ENCODE measurements around the gene LRRC8C.
"Not testable (repeated sequence)": the region's sequence is repeated elsewhere in the genome, so short reads cannot be mapped to it uniquely, and the experiment has no call there.

The LRRC8C gene

DNA sequence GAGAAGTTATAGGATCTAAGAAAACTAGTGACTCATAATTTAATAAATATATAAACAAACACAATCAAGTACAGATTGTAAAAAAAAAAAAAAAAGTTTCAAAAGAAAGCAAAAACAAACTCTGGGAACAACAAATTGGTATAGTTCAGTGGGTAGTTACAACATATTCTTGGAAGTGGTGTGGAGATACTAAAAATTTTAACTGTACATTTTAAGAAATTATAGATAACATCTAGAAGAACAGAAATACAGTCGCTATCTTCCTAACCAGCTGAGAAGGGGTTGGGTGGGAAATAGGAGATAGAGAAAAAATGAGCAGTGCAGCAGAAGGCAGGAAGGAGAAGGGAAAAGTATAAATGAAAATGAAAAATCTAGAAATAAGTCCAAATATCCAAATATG is 70.5 kb downstream of the LRRC8C start:
- no peaks in the 10 kb centered on the region for H3K4me1 ChIP-seq (ENCODE audit: control insufficient read depth, insufficient read depth, low read length, unreplicated experiment)
- H2AFZ ChIP-seq (ENCODE audit: low read length, unreplicated experiment), result no peak overlapping the region

DNA sequence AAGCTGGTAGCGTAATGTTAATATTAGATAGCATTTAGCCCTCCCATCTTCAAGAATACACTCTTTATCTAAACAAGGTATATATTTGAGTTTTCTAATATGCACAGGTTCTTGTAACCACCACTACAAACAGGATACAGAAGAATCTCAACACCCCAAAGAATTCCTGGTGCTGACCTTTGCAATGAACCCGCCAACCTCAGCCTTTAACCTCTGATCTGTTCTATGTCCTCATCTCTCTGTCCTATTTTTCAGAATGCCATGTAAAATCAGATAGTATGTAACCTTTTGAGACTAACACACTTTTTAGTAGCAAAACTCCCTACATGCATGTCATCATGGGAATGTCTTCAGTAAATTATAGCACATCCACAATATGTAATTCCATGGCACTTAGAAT is 71.1 kb downstream of the LRRC8C start:
- H3K79me2 ChIP-seq (ENCODE audit: control insufficient read depth, insufficient read depth, low read length, unreplicated experiment), result no peaks in the 10 kb centered on the region
- H3K36me3 ChIP-seq (ENCODE audit: insufficient read depth, low read length), result 0 out of 2 replicates have a peak, but pooled peaks cover 3% of the 10 kb centered on the region
- H3K4me3 ChIP-seq (ENCODE audit: low read depth, low read length), result no peak overlapping the region
- no peak overlapping the region for H3K27ac ChIP-seq (ENCODE audit: low read depth, low read length)
- no peaks in the 10 kb centered on the region for H3K4me1 ChIP-seq (ENCODE audit: control insufficient read depth, insufficient read depth, low read length, unreplicated experiment)
- H2AFZ ChIP-seq (ENCODE audit: low read length, unreplicated experiment), result no peak overlapping the region
- H3K27me3 ChIP-seq (ENCODE audit: insufficient read depth, low read length), result no peaks in the 10 kb centered on the region

More for the DNA sequence above, 70.5 kb downstream of the LRRC8C start:
- H3K36me3 ChIP-seq (ENCODE audit: insufficient read depth, low read length), result 0 out of 2 replicates have a peak, but pooled peaks cover 3% of the 10 kb centered on the region
- H3K4me3 ChIP-seq (ENCODE audit: low read depth, low read length), result no peak overlapping the region
- H3K79me2 ChIP-seq (ENCODE audit: control insufficient read depth, insufficient read depth, low read length, unreplicated experiment), result no peaks in the 10 kb centered on the region
- H3K27ac ChIP-seq (ENCODE audit: low read depth, low read length), result no peak overlapping the region
- no peaks in the 10 kb centered on the region for H3K27me3 ChIP-seq (ENCODE audit: insufficient read depth, low read length)

- H2AFZ ChIP-seq (ENCODE audit: low read length, unreplicated experiment); H3K27ac ChIP-seq (ENCODE audit: low read depth, low read length); H3K4me3 ChIP-seq (ENCODE audit: low read depth, low read length); H3K4me1 ChIP-seq (ENCODE audit: control insufficient read depth, insufficient read depth, low read length, unreplicated experiment); H3K36me3 ChIP-seq (ENCODE audit: insufficient read depth, low read length); H3K27me3 ChIP-seq (ENCODE audit: insufficient read depth, low read length); H3K79me2 ChIP-seq (ENCODE audit: control insufficient read depth, insufficient read depth, low read length, unreplicated experiment): not testable (repeated sequence)
Measured at GRCh38 chr1:89704885-89705284, 72.0 kb downstream of the LRRC8C start.

DNA sequence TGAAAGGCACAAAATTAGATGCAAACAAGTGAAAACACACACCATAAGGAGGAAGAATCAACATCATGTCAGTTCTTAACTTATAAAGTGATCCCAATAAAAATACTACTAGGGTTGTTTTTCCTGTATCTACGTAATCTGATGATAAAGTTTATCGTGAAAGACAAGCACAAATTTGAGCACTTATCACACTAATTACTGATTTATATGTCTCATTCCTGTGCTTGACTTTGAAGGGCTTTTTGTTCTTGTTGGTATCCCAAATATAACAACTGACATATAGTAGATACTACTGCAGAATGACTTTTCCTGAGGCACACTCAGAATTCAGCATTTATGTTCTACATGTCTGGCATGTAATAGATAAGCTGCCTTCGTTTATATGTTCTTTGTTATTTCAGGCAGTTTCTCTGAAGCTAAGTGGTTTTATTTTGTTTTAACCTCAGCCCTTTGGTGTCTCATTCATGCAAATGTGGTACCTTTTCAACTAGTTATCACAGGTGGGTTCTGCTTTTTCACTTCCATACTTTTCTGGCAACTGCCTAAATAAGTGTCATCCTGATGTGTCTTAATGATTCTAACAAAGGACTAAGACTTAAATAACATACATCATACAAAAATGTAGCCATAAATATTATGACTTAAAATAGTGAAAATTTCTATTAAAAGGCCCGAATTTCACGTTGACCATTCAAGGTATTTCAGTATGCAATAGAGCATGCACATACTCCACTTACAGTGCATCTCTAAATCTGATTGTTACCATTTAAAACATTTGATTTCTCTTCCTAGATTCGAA is 73.2 kb downstream of the LRRC8C start:
- no peaks in the 10 kb centered on the region for H3K27me3 ChIP-seq (ENCODE audit: insufficient read depth, low read length)
- 0 out of 2 replicates have a peak, but pooled peaks cover 3% of the 10 kb centered on the region for H3K36me3 ChIP-seq (ENCODE audit: insufficient read depth, low read length)
- H3K27ac ChIP-seq (ENCODE audit: low read depth, low read length), result no peak overlapping the region
- H2AFZ ChIP-seq (ENCODE audit: low read length, unreplicated experiment), result no peak overlapping the region
- no peaks in the 10 kb centered on the region for H3K4me1 ChIP-seq (ENCODE audit: control insufficient read depth, insufficient read depth, low read length, unreplicated experiment)
- no peak overlapping the region for H3K4me3 ChIP-seq (ENCODE audit: low read depth, low read length)
- no peaks in the 10 kb centered on the region for H3K79me2 ChIP-seq (ENCODE audit: control insufficient read depth, insufficient read depth, low read length, unreplicated experiment)

GRCh38 chr1:89706700-89707012 is 73.7 kb downstream of the LRRC8C start:
- 0 out of 2 replicates have a peak, but pooled peaks cover 3% of the 10 kb centered on the region for H3K36me3 ChIP-seq (ENCODE audit: insufficient read depth, low read length)
- no peak overlapping the region for H2AFZ ChIP-seq (ENCODE audit: low read length, unreplicated experiment)
- no peak overlapping the region for H3K27ac ChIP-seq (ENCODE audit: low read depth, low read length)
- no peak overlapping the region for H3K4me3 ChIP-seq (ENCODE audit: low read depth, low read length)
- no peaks in the 10 kb centered on the region for H3K27me3 ChIP-seq (ENCODE audit: insufficient read depth, low read length)
- no peaks in the 10 kb centered on the region for H3K4me1 ChIP-seq (ENCODE audit: control insufficient read depth, insufficient read depth, low read length, unreplicated experiment)
- H3K79me2 ChIP-seq (ENCODE audit: control insufficient read depth, insufficient read depth, low read length, unreplicated experiment), result no peaks in the 10 kb centered on the region

DNA sequence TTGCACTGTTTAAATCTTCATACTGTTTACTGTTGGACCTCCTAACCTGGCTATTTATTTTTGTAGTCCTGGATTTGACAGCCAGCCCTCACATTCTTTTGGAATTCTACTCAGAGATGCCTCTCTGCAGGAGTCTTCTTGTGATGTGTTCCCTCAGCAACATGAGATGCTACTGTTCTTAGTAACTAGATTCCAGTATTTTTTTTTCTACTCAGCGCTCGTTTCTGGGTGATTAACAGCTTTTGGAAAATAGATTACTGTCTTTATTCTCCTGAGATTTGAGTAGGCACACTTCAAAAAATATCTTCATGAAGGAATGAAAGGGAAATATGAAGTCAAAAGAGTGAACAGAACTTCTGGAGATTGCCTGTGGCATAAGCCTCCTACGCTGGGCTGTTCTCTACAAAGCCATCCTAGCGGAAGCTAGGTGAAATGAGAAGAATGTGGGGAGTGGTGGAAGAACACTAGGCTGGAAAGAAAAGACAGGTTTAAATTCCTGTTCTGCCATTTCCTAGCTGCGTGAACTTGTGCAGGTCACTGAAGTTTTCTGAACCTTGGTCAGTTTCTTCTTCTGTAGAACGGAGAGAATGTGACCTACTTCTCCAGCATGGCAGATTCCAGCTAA is 75.9 kb downstream of the LRRC8C start:
- no peak overlapping the region for H3K4me3 ChIP-seq (ENCODE audit: low read depth, low read length)
- H3K27me3 ChIP-seq (ENCODE audit: insufficient read depth, low read length), result no peaks in the 10 kb centered on the region
- H2AFZ ChIP-seq (ENCODE audit: low read length, unreplicated experiment), result no peak overlapping the region
- no peaks in the 10 kb centered on the region for H3K4me1 ChIP-seq (ENCODE audit: control insufficient read depth, insufficient read depth, low read length, unreplicated experiment)
- no peaks in the 10 kb centered on the region for H3K79me2 ChIP-seq (ENCODE audit: control insufficient read depth, insufficient read depth, low read length, unreplicated experiment)
- H3K36me3 ChIP-seq (ENCODE audit: insufficient read depth, low read length), result peaks cover 14% of the 10 kb centered on the region; the same call in 1 of the 2 replicates
- H3K27ac ChIP-seq (ENCODE audit: low read depth, low read length), result no peak overlapping the region

- Histone ChIP-seq H3K36me3 (ENCODE audit: insufficient read depth, low read length) (peaks cover 18% of the 10 kb centered on the region; the same call in 1 of the 2 replicates), H2AFZ (ENCODE audit: low read length, unreplicated experiment) (no peak overlapping the region), H3K27ac (ENCODE audit: low read depth, low read length) (no peak overlapping the region), H3K79me2 (ENCODE audit: control insufficient read depth, insufficient read depth, low read length, unreplicated experiment) (no peaks in the 10 kb centered on the region), H3K4me1 (ENCODE audit: control insufficient read depth, insufficient read depth, low read length, unreplicated experiment) (no peaks in the 10 kb centered on the region), H3K27me3 (ENCODE audit: insufficient read depth, low read length) (no peaks in the 10 kb centered on the region), H3K4me3 (ENCODE audit: low read depth, low read length) (no peak overlapping the region)
Measured at GRCh38 chr1:89710498-89711139, 77.7 kb downstream of the LRRC8C start.

- Histone ChIP-seq H3K27ac (ENCODE audit: low read depth, low read length) (no peak overlapping the region), H3K36me3 (ENCODE audit: insufficient read depth, low read length) (peaks cover 18% of the 10 kb centered on the region; the same call in 1 of the 2 replicates), H3K4me3 (ENCODE audit: low read depth, low read length) (no peak overlapping the region), H3K79me2 (ENCODE audit: control insufficient read depth, insufficient read depth, low read length, unreplicated experiment) (no peaks in the 10 kb centered on the region), H3K4me1 (ENCODE audit: control insufficient read depth, insufficient read depth, low read length, unreplicated experiment) (no peaks in the 10 kb centered on the region), H3K27me3 (ENCODE audit: insufficient read depth, low read length) (no peaks in the 10 kb centered on the region), H2AFZ (ENCODE audit: low read length, unreplicated experiment) (no peak overlapping the region)
Measured at GRCh38 chr1:89711140-89711778, 78.3 kb downstream of the LRRC8C start.

DNA sequence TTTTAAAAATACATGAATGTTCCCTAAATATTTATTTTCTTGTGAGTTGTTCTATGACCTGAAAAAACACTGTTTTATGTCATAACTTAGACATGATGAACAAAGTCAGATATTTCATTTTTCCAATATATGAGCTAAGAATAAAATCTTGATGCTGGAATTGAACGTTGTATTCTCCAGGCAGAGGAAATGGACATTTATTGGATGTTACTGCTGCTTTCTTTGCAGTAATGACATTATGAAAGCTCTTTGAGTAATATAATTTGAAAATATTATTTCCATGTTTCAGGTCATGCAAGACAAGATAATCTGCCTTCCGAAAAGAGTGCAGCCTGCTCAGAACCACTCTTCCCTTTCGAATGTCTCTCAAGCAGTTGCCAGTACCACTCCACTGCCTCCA is 79.5 kb downstream of the LRRC8C start:
- Histone ChIP-seq H3K4me3 (ENCODE audit: low read depth, low read length) (no peak overlapping the region), H3K36me3 (ENCODE audit: insufficient read depth, low read length) (peaks cover 18% of the 10 kb centered on the region; the same call in 1 of the 2 replicates), H3K79me2 (ENCODE audit: control insufficient read depth, insufficient read depth, low read length, unreplicated experiment) (no peaks in the 10 kb centered on the region), H2AFZ (ENCODE audit: low read length, unreplicated experiment) (no peak overlapping the region), H3K27me3 (ENCODE audit: insufficient read depth, low read length) (no peaks in the 10 kb centered on the region), H3K27ac (ENCODE audit: low read depth, low read length) (no peak overlapping the region), H3K4me1 (ENCODE audit: control insufficient read depth, insufficient read depth, low read length, unreplicated experiment) (no peaks in the 10 kb centered on the region)

GRCh38 chr1:89715677-89716076 is 82.8 kb downstream of the LRRC8C start:
- peaks cover 18% of the 10 kb centered on the region; the same call in 1 of the 2 replicates for H3K36me3 ChIP-seq (ENCODE audit: insufficient read depth, low read length)
- no peak overlapping the region for H2AFZ ChIP-seq (ENCODE audit: low read length, unreplicated experiment)
- no peak overlapping the region for H3K27ac ChIP-seq (ENCODE audit: low read depth, low read length)
- no peaks in the 10 kb centered on the region for H3K27me3 ChIP-seq (ENCODE audit: insufficient read depth, low read length)
- no peaks in the 10 kb centered on the region for H3K79me2 ChIP-seq (ENCODE audit: control insufficient read depth, insufficient read depth, low read length, unreplicated experiment)
- H3K4me3 ChIP-seq (ENCODE audit: low read depth, low read length), result no peak overlapping the region
- peaks cover 21% of the 10 kb centered on the region for H3K4me1 ChIP-seq (ENCODE audit: control insufficient read depth, insufficient read depth, low read length, unreplicated experiment)
